Measurements from ENCODE around the gene SLCO3A1.

Gene SLCO3A1

GRCh38 chr15:91936927-91937326 lies 83.4 kb downstream of the SLCO3A1 start:
- DNase-seq (ENCODE audit: low read depth in 1 of 2, low spot score in 1 of 2), result no peak

GRCh38 chr15:91938136-91938535 lies 84.6 kb downstream of the SLCO3A1 start:
- no peak for DNase-seq (ENCODE audit: low read depth in 1 of 2, low spot score in 1 of 2)

GRCh38 chr15:91939403-91939831 lies 85.9 kb downstream of the SLCO3A1 start:
- no peak for DNase-seq (ENCODE audit: low read depth in 1 of 2, low spot score in 1 of 2)

GRCh38 chr15:91940496-91941381 lies 87.2 kb downstream of the SLCO3A1 start:
- no peak for DNase-seq (ENCODE audit: low read depth in 1 of 2, low spot score in 1 of 2)

- DNase-seq (ENCODE audit: low read depth in 1 of 2, low spot score in 1 of 2), result no peak
Observed at GRCh38 chr15:91941871-91942658, 88.6 kb downstream of the SLCO3A1 start.

DNA sequence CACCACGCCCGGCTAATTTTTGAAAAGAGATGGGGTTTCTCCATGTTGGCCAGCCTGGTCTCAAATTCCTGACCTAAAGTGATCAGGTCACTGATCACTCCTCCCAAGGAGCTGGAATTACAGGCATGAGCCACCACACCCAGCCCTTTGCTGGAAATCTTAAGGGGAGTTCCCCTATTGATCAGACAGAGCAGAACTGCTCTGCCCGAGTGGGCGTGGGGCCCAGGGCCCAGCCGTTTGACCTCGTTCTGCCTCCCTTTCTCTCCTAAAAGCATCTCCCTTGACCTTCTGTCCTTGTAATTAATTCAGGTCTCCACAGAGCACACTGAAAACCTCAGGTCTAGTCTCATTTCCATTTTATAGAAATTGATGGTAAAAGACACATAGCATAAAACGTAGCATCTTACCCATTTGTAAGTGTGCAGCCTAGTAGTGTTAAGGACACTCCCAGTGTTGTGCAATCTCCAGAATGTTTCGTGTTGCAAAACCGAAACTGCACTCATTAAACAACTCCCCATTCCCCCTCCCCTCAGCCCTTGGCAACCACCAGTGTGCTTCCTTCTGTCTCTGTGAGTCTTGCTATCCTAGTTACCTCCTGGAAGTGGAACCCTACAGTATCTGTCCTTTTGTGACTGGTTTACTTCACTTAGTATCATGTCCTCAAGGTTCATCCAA lies 89.3 kb downstream of the SLCO3A1 start:
- peak in 1 of 2 donors; percentile 20 for DNase-seq (ENCODE audit: low read depth in 1 of 2, low spot score in 1 of 2)

DNA sequence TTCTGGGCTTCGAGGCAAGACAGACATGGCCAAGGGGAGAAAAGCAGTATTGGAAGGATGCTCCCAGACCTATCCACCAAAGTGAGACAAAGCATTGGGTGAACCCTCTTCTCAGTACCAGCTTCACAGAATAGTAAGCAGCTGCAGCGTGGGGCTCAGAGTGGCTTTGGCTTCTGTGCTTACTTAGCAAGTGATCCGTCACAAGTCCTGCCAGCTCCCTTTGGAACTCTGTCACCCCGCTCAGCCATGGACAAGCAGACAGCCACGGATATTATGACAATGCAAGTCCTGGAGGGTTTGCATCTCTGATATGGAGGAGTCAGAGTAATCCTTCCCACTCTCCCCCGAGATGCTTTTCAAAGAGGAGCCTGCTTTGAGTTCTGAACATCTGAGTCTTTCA lies 90.8 kb downstream of the SLCO3A1 start:
- DNase-seq (ENCODE audit: low read depth in 1 of 2, low spot score in 1 of 2), result no peak

DNA sequence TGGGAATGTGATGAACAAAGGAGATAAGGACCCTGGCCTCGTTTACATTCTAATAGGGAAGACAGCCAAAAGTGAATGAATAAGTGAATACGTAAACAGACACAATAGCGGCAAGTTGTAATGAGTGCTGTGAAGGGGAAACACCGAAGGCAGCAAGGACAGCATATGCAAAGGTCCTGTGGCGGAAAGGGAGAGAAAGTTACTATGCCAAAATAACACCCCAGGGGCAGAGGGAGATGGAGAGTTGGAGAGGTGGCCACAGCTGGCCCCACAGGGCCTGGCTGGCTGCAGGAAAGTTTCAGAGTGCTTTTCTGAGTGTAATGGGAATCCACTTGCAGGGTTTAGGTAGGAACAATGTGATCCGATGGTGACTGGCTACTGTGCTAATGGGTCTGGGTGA lies 91.9 kb downstream of the SLCO3A1 start:
- DNase-seq (ENCODE audit: low read depth in 1 of 2, low spot score in 1 of 2), result no peak

DNA sequence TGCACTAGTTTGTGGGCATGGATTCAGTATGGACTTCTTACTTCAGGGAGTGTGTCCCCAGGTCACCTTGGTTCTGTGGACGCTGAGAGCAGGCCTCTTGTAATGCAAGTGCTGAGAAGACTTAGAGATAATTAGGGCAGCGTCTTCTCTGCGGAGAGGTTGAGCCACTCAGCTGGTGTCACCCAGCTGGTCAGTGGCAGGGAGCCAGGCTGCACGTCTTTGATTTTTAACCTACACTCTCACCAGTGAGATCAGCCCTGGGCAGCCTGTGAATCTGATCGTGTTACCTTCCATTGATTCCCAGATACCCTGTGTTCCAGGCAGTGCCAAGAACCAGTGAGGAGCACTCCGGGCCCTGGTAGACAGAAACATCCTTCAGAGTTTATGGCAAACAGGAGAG lies 92.6 kb downstream of the SLCO3A1 start:
- no peak for DNase-seq (ENCODE audit: low read depth in 1 of 2, low spot score in 1 of 2)

GRCh38 chr15:91946581-91947292 lies 93.2 kb downstream of the SLCO3A1 start:
- no peak for DNase-seq (ENCODE audit: low read depth in 1 of 2, low spot score in 1 of 2)

DNA sequence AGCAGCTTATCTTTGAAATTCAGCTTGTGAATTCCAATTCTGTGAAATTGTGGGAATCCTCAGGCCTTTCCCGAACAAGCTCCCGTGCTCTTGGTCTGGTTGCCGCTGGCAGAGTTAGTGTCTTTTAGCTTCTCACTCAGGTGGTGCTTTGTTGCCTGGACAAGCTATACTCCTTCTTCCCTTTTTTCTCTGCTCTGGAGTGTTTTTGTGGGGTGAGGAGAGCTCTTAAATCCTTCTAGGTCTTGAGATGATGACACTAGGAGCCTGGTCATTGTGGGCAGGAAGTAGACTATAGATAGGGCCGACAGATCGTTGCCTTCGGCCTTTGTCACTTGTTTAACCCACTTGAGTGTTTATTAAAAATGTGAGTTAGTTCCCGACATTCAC lies 93.8 kb downstream of the SLCO3A1 start:
- no peak for DNase-seq (ENCODE audit: low read depth in 1 of 2, low spot score in 1 of 2)

- no peak for DNase-seq (ENCODE audit: low read depth in 1 of 2, low spot score in 1 of 2)
Observed at GRCh38 chr15:91947683-91948608, 94.4 kb downstream of the SLCO3A1 start.

- no peak for DNase-seq (ENCODE audit: low read depth in 1 of 2, low spot score in 1 of 2)
Observed at GRCh38 chr15:91949361-91949760, 95.9 kb downstream of the SLCO3A1 start.

DNA sequence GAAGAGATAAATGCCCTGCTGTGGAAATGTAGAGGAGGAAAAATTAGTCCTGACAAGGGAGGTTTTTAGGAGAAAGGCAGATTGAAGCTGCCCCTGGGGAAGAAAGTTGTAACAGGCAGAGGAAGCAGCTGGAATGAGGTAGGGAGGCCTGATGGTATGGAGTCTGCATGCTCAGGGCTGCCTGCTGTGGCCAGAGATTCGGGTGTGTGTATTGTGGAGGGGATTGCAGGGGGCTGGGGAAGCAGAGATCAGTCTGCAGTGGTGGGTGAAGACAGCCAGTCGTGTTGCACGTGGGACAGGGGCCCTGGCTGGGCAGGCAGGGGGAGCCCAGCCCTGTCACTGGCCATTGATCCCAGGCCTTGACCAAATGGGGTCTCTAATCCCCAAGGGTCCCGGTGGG lies 96.5 kb downstream of the SLCO3A1 start:
- DNase-seq (ENCODE audit: low read depth in 1 of 2, low spot score in 1 of 2), result no peak

GRCh38 chr15:91950631-91951329 lies 97.3 kb downstream of the SLCO3A1 start:
- no peak for DNase-seq (ENCODE audit: low read depth in 1 of 2, low spot score in 1 of 2)

GRCh38 chr15:91952216-91952615 lies 98.7 kb downstream of the SLCO3A1 start:
- no peak for DNase-seq (ENCODE audit: low read depth in 1 of 2, low spot score in 1 of 2)

DNA sequence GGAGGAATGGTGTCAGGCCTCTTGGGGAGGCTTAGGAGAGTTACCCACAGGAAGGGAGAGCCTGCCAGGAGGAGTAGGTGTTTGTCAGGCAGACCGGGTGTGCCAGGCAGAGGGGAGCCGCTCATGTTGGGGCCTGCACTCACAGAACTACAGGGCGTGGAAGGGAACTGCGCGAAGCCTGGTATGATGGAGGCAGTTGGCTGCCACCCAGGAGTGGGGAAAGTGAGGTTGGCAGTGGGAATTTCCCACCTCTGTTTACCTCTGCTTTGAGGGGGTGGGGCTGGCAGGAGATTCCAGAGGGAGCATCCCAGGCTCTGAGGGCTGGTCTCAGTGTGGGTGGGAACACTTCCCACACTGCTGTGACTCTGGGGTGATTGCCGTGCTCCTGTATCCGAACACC lies 99.9 kb downstream of the SLCO3A1 start:
- no peak for DNase-seq (ENCODE audit: low read depth in 1 of 2, low spot score in 1 of 2)

- DNase-seq (ENCODE audit: low read depth in 1 of 2, low spot score in 1 of 2), result no peak
Observed at GRCh38 chr15:91954292-91954691, 100.8 kb downstream of the SLCO3A1 start.

- DNase-seq (ENCODE audit: low read depth in 1 of 2, low spot score in 1 of 2), result no peak
Observed at GRCh38 chr15:91956026-91956723, 102.7 kb downstream of the SLCO3A1 start.
